Measurements from ENCODE around the gene EPAS1.

Gene EPAS1

GRCh38 chr2:46340740-46341420 lies 43.7 kb downstream of the EPAS1 start:
- DNase-seq = no peak

DNA sequence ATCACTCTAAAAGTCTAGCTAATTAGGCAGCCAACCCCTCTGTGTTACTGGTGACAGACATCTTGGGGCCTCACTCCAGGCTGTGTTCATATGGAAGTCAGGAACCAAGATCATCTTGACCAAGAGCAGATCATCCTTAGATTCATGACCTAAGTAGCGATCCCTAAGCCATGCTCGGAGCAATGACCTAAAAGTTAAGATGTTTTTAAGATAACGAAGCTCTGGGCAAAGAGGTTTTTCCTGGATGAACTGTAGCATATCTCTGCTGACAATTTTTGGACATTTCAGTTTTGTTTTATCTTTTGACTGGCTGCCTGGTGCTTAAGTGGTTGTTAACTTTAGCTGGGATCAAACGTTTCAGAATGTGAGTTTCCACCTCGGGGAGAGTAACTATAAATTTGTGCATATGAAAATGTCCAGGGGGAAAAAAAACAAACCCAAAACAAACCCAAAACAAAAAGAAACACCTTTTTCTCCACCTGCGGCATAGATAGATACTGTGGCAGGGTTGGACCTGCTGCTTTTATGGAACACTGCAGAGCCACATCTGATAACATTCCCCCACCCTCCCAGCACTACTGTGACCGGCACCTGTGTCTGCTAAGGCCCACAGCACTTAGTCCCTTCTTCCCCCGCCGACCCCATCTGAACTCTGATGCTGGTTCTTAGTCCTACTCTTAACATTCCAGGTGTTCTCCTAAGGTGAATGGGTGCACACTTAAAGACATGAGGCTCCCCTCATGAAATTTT lies 45.5 kb downstream of the EPAS1 start:
- no peak for DNase-seq

- DNase-seq = no peak
Measured at GRCh38 chr2:46344706-46345105, 47.5 kb downstream of the EPAS1 start.

GRCh38 chr2:46345775-46346174 lies 48.6 kb downstream of the EPAS1 start:
- no peak for DNase-seq

DNA sequence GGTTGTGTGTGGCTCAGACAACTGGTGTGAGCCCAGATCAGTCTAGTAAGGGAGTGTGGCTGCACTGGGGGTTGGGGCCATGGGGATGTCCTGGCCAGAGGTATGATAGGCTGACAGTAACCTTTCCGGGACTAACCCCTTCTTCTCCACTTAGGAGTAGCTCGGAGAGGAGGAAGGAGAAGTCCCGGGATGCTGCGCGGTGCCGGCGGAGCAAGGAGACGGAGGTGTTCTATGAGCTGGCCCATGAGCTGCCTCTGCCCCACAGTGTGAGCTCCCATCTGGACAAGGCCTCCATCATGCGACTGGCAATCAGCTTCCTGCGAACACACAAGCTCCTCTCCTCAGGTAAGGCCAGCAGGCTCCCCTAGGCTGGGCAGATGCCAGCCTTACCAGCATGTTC lies 49.5 kb downstream of the EPAS1 start:
- DNase-seq = no peak

DNA sequence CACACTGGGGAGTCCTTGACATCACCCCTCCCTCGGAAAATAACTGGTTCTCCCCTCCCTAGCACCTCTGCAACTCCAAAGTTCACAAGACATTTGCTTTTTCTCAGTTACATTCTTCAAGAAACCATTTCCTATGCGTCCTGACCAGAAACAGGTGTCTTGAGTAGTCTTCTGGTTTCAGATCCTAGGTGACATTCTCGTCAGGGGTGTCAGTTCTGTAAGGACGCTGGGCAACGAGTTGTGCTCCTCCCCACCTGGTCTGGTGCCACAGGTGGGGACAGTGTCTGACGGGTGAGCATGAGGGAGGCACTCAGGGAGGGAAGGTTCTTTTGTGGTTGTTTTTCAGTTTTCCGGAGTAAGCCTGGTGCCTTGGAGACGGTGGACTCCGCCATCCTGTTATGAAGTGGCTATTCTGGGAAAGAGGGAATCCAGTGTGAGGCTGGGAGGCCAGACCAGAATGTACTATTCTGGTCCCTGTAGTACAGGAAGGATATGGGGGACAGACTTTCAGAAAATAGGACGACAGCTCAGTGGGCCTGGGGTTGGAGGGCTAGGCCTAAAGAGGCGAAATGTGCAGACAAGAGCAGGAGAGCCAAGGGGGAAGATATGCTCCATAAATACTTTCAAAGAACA lies 50.6 kb downstream of the EPAS1 start:
- no peak for DNase-seq

- no peak for DNase-seq
Measured at GRCh38 chr2:46349115-46349547, 51.9 kb downstream of the EPAS1 start.

DNA sequence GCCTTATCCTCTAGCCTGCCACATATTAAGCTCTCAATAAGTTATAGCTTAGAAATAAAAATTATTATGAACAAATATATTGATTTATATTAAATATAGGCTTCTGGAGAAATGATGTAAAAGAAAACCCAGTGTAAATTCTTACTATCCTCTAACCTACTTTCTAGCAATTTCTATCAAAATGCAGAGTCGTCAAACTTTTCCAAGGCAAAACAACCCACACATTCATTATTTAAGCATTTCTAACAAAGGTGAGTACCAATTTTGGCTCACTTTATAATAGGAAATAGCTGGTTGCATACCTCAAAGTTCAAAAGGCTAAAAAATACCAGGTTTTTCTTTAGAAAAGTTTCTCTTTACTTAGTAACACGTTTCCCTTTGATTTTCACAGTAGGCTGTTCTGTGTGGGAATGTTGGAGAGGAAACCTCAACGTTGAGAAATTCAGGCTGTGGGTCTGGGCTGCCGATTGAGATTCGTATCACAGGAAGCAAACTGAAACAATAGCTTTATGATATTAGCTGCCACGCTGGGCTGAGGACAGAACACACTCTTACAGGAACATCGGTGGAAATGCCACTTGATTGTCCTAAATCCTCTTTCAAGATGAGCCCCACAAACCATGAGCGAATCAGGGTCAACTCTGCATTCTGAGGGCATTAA lies 53.0 kb downstream of the EPAS1 start:
- peak in 1 of 4 experiments; percentile 35 for DNase-seq

DNA sequence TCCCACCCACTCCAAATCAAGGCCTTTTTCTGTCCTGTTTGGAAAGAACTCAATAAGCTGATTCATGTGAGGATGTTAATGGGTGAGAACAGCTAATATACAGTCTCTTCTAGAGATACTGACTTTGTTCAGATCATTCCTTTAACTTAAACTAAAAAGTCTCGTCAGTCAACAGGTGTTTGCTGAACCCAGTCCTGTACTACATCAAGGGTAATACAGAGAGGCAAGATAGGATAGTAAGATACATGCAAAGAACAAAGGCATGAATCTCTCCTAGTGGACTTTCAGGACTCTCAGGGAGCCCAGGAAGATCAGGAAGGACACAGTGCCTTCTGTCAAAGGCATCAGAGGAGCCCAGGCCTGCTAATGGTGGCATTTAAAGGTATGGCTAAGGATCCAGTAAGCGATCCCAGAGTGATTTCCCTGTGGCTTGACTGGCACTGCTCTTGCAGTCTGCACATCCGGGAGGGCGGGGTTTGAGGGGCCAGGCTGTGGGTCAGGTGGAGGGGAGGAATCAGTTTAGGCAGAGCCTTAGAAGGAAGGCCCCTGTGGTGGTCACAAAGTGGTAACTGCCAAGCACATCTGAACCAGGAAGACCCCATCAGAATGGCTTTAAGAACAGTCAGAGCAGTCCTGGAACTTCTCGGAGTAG lies 54.0 kb downstream of the EPAS1 start:
- peak in 1 of 4 experiments; percentile 21 for DNase-seq

DNA sequence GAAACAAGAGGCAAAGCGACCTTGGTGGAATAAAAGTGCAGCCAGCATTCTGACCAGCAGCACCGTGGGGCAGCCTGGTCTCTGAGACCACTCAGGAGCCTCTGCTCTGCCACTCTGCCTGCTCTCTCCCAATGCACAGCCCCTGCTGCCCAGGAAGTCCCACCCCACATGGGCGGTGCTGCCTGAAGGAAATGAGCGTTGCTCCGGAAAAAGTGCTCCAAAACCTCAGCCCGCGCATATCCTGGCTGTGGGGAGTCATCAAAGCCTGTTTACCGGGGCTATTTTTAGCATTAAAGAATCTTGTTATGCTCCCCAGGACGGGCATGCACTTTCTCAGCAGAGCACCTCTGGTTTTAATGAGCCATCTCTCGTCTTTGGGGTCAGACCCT lies 54.5 kb downstream of the EPAS1 start:
- DNase-seq = no peak

DNA sequence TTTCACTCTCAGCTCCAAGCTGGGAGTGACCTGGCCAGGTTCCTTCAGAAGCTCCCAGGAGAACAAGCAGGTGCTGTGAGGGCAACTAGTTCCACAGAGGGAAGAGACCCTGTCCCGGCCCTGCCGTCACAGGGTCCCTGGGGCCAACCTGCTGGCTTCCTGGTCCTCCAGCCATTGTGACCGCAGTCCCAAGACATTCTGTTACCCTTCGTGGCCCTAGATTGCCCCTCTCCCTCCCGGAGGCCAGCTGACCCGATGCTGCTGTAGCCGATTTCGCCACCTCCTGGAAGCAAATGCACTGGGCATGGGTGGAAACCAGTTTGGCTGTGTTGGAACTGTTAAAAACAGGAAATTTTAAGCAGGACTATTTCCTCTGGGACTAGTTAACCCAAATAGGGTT lies 55.4 kb downstream of the EPAS1 start:
- DNase-seq = no peak

DNA sequence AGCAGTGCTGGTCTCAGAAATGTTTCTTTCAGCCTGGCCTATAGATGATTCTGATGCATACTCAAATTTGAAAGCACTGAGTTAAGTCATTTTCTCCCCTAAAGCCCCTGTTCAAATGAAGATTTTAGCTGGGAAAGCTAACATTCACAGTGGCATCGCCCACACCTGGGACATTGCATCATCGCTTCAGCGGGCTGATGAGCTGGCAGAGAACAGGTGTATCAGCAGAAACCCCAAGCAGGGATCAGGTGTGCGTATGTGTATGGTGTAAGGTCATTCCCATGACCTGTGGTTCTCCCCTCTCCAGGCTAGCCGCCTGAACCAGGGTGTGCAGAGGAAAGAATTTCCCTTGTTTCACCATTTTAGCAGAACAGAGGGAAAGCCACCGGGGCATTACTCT lies 56.3 kb downstream of the EPAS1 start:
- no peak for DNase-seq

- no peak for DNase-seq
Measured at GRCh38 chr2:46355756-46356155, 58.5 kb downstream of the EPAS1 start.

DNA sequence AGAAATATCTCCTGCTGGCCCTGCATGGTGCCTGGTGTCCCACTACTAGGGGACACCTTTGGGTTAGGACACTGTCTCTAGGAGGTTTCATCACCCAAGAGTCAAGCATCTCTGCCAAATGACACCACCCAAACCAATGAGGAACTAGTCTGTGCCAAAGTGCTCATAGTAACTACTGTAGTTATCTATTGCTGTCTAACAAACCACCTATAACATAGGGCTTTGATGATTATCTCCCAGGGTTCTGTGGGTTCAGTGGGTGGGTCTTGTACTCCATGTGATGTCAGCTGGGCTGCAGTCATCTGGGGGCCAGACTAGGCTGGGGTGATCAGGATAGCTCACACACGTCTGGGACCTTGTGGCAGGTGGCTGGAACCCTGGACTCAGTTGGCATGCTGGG lies 59.8 kb downstream of the EPAS1 start:
- no peak for DNase-seq

- no peak for DNase-seq
Measured at GRCh38 chr2:46358713-46359112, 61.5 kb downstream of the EPAS1 start.

- DNase-seq = no peak
Measured at GRCh38 chr2:46360303-46360702, 63.1 kb downstream of the EPAS1 start.

GRCh38 chr2:46361920-46362666 lies 64.9 kb downstream of the EPAS1 start:
- DNase-seq = peak in 2 of 4 experiments; percentile 26 to 40

DNA sequence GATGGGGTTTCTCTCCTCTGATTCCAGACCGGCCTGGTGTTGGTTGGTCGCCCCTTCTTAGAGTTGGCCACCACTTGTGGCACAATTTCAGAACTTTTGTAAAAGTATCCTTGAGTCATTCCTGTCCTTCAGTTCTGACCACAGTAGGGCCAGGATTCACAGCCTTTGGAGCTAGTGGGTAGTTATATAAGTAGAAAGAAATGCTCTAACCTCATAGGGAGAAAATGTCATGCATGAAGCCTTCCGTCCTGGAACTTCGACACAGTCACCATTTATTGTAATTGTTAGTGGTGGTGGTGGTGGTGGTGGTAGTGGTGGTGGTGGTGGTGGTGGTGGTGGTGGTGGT lies 65.4 kb downstream of the EPAS1 start:
- no peak for DNase-seq

DNA sequence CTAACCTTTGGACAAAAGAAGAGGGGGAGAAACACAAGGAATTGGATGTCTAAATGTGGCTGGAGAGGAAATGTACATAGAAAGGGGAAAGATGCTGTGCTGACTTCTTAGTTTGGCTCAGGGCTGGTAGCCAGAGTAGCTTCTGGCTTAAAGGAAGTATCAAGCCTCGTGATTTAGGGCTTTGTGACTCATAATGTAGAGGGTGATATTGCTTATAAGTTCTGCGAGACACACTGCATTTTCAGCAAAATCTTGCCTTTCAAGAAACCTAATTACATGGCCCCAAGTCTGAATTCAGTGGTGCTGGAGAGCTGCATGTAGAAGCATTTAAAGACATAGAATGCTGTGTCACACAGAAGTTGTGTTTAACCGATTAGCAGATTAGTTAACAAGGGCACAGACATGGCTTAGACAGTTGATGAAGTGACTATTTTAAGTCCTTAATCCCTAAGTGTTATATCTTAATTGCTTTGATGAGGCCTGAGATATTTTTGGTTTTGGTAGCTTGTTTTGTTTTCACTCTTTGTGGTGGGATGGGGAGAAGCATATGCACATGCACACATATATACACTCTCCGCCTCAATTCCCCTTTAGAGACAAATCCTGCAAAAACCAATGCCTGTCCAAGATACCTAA lies 66.4 kb downstream of the EPAS1 start:
- peak; percentile 77 to 94 (median 86) for DNase-seq

GRCh38 chr2:46364797-46365457 lies 67.7 kb downstream of the EPAS1 start:
- DNase-seq = peak; percentile 59 to 87 (median 71)
